Measurements from ENCODE around the gene ORC3.
"Not testable (repeated sequence)": the region's sequence is repeated elsewhere in the genome, so short reads cannot be mapped to it uniquely, and the experiment has no call there.

The ORC3 gene

GRCh38 chr6:87699576-87699975 is 109.6 kb downstream of the ORC3 start:
- no peak for DNase-seq

- peak; percentile 15 for DNase-seq
These were observed 110.7 kb downstream of the ORC3 start for GRCh38 chr6:87700397-87701343.

DNA sequence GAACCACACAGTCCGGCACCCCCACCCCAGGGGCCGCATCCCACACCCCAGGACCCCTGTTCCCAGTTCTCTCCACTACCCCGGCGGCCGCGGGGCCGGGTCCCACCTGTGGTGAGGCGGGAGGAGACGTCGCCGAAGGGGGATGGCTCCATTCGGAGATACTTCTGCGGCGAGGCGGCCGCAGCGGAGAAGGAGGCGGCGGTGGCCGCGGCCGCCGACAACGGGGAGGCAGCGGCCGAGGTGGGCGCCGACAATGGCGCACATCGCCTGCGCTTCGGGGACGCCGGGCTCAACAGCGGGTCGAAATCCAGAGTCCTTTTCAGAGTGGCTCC is 111.4 kb downstream of the ORC3 start:
- no peak for DNase-seq

DNA sequence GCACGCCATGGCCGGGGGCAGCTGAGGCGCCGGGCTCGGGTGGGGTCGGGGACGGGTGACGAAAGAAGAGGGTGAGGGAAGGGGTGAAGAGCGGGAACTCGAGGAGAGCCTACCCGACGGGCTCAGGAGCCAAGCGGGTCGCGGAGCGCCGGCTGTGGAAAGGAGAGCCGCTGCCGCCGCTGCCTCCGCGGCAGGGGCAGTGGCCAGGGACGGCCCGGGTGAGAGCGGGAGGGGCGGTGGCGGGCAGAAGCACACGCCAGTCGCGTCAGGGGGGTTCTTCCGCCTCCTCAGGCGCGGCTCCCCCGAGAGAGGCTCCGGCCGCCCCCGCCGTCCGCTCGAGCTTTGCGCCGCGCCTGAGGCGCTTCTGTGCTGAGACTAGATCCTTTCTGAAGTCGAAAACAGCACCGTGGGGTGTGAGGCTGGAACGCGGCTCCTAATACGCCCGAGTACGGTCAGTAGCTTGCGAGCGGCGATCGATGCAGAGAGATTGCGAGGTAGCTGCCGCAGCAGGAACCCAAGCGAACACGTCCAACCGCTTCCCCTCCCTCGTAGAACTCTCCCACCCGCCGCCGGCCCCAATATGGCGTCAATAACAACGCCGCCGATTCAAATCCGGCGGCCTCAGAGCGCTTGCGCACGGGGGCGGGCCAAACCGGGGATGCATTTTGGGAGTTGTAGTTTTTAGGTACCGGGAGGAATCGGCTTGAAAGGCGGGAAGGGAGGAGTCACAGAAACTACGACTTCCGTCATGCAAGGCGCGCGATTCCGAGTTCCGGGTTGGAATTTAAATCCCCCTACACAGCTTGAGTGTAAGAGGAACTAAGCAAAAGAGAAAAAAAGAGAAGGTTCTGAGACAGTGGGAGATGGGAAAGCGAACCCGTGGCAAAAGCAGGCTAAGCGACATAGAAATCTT is 112.0 kb downstream of the ORC3 start, which contains the start of gene AKIRIN2:
Gene AKIRIN2 (minus strand): TSS at position 558 of the 913 bp plus-strand sequence. CDS start 549 bp downstream, at position 9.
- peak; percentile 98 for DNase-seq

DNA sequence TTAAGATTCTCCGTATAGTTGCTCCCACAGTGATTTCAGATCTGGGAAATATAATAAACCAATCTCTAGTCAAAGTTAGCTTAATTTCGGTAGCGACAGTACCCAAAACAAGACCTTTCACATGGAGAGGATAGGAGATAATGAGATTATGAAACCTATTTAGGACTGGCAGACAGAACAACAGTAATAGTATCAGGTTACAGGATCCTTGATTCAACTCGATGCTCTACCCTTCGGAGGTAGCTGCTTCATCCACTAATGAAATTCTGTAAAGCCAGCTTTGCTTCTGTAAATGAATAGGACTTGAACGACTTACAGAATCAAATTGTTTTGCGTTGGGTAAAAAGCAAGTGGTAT is 112.6 kb downstream of the ORC3 start:
- no peak for DNase-seq

GRCh38 chr6:87703039-87703438 is 113.1 kb downstream of the ORC3 start:
- DNase-seq, result not testable (repeated sequence)

DNA sequence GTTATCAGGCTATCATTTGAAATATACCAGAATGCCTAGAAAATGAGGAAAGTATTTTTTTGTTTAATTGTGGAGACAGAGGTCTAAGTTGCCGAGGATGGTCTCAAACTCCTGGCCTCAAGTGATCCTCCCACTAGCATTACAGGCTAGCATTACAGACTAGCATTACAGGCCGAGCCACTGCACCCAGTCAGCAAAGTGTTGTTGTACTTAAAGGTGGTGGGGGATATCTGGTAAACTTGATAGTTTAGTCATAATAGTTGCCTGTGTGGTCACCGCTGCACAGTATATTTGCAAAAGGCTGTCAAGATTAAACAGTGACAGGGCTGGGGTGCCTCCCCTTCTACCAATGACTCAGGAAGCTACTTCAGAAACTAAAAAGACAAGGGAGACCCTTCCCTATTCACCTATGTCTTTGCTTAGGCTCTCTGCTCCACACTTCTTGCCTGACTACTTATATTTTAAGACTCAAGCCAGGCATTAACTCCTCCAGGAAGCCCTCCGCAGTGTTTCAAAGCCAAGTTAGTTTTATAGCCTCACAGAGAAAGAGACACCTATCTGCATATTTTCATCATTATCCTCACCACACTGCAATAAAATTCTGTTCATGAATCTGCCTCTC is 115.2 kb downstream of the ORC3 start:
- DNase-seq, result no peak

DNA sequence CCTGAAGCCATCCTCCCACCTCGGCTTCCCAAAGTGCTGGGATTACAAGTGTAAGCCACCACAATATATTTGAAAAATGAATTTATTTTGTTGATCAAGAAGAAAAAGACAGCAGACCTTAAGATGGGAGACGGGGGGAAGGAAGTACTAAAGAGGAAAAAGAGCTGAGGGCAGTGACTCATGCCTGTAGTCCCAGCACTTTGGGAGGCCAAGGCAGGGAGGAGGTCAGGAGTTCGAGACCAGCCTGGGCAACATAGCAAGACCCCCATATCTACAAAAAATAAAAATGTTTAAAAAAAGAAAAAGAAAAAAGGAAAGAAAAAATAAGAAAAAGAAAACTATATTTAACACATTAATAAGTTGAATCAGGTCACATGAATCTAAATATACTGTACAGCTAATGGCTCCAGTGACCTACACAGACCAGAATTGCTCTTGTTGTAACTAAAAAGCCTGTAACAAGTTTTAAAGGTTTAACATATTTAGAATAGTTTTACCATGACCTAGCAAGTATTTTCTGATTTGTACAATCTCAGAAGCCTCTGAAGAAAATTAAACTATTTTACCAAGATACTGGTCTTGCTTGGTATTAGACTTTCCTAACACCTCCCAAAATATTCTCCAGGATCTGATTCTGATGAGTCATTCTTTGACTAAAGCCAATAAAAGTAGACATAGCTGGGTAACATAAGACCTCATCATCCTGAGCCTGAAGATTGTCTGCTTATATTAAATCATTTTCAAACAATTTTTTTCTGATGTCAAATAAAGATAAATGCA is 116.4 kb downstream of the ORC3 start:
- DNase-seq, result no peak

- DNase-seq, result not testable (repeated sequence)
These were observed 118.9 kb downstream of the ORC3 start for GRCh38 chr6:87708581-87709427.

- no peak for DNase-seq
These were observed 120.2 kb downstream of the ORC3 start for GRCh38 chr6:87710090-87710489.

GRCh38 chr6:87712713-87713112 is 122.8 kb downstream of the ORC3 start:
- not testable (repeated sequence) for DNase-seq

GRCh38 chr6:87714093-87714842 is 124.3 kb downstream of the ORC3 start:
- peak; percentile 26 for DNase-seq
